ENCODE data around the gene TEAD4. TPM values are rescaled to one million over a fixed set of nuclear protein-coding genes. Genes with fewer than 3 reads are reported as not detected.
A peak's percentile ranks its signal among the peaks of the same experiment; 100 is the strongest.

The TEAD4 gene
- total RNA-seq, 1 experiment from 2014 or later = 96.8 TPM

- Mint-ChIP-seq H3K4me3 (no peak overlapping the region; the same call in 1 of the 2 replicates), H3K36me3 (peaks cover 18% of the 10 kb centered on the region), H3K27me3 (ENCODE audit: low read depth) (no peaks in the 10 kb centered on the region), H3K27ac (peak overlapping the region; percentile 91), H3K9me3 (no peaks in the 10 kb centered on the region), H3K4me1 (peaks cover 15% of the 10 kb centered on the region)
- ChIA-PET CTCF (interaction anchor here (1.3 to 1.9 kb wide), 5 partner anchors 22 to 151 kb away, joined by 3 to 8 read pairs (median 4); no protein-coding TSS in a partner anchor), POLR2A (interaction anchor here (1.2 kb wide), 1 partner anchor 22 kb away, joined by 3 read pairs; no protein-coding TSS in a partner anchor)
- DNase-seq (ENCODE audit: low spot score) = no peak
- ATAC-seq = peak; percentile 43
- TF ChIP-seq TEAD1 (CRISPR knock-in tag; IDR thresholded peaks at IDR 0.05) (no peak), ZNF532 (CRISPR knock-in tag; IDR thresholded peaks at IDR 0.05; ENCODE audit: borderline replicate concordance) (no peak), ZNF121 (CRISPR knock-in tag; IDR thresholded peaks at IDR 0.05) (no peak), ZNF671 (CRISPR knock-in tag; IDR thresholded peaks at IDR 0.05) (no peak), HMGXB4 (CRISPR knock-in tag; IDR thresholded peaks at IDR 0.05) (no peak), ZBTB43 (CRISPR knock-in tag; IDR thresholded peaks at IDR 0.05) (no peak), MYBL2 (CRISPR knock-in tag; IDR thresholded peaks at IDR 0.05) (no peak), CTCF (IDR thresholded peaks at IDR 0.05) (no peak), NFE2L1 (CRISPR knock-in tag; IDR thresholded peaks at IDR 0.05) (no peak), ZNF263 (CRISPR knock-in tag; IDR thresholded peaks at IDR 0.05; ENCODE audit: low read depth) (no peak), ZNF317 (CRISPR knock-in tag; IDR thresholded peaks at IDR 0.05; ENCODE audit: borderline replicate concordance, low read depth) (no peak), ZSCAN18 (CRISPR knock-in tag; IDR thresholded peaks at IDR 0.05) (no peak), NR2C2 (CRISPR knock-in tag; IDR thresholded peaks at IDR 0.05) (no peak), SP1 (CRISPR knock-in tag; conservative IDR thresholded peaks at IDR 0.05) (no peak), KAT7 (CRISPR knock-in tag; IDR thresholded peaks at IDR 0.05; ENCODE audit: borderline replicate concordance) (no peak), MLX (CRISPR knock-in tag; IDR thresholded peaks at IDR 0.05) (no peak)
Observed at GRCh38 chr12:2922329-2922728, 36.9 kb upstream of the TEAD4 start.

All from WTC11 (cell line).